Erythroblast (primary cell): ENCODE measurements around the gene SEH1L.

Experiments
- DNase-seq, 2 experiments: peaks; one replicate each; lab custom pipeline; 2025; lab: John Stamatoyannopoulos, UW
- GATA1 ChIP-seq: IDR thresholded peaks from 2 replicates; pipeline ENCODE4 v1.6.1; 2011; ENCODE audit warnings: low read depth, mild to moderate bottlenecking, control low read depth, low read length, moderate library complexity
- POLR2A ChIP-seq: IDR thresholded peaks from 2 replicates; pipeline ENCODE4 v1.6.1; 2011; ENCODE audit warnings: mild to moderate bottlenecking, low read length

Gene SEH1L

DNA sequence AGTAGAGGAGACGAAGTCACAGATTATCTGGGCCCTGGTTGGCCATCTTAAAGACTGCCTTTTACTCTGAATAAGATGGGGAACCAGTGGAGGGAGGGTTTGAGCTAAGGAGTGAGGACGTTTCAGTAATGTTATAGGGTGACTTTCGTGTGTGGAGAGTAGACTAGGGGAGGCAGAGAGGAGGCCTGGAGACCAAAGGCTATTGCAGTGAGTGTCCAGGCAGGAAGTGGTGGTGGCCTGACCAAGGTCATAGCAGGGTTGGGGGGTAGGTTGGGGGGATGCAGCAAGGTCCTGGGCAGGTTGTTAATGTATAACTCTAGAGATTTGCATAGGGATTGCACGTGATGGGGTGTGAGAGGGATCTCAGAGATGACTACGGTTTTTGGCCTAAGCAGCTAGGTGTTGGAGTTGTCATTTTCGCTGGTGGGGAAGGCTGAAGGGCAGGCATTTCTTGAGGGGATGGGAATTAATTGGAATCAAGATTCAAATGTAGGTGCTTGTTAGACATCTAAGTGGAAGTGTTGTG lies 48.2 kb downstream of the SEH1L start:
- TF ChIP-seq GATA1 = no peak
- no peak for TF ChIP-seq POLR2A
- peak in 1 of 2 experiments; percentile 45 for DNase-seq

DNA sequence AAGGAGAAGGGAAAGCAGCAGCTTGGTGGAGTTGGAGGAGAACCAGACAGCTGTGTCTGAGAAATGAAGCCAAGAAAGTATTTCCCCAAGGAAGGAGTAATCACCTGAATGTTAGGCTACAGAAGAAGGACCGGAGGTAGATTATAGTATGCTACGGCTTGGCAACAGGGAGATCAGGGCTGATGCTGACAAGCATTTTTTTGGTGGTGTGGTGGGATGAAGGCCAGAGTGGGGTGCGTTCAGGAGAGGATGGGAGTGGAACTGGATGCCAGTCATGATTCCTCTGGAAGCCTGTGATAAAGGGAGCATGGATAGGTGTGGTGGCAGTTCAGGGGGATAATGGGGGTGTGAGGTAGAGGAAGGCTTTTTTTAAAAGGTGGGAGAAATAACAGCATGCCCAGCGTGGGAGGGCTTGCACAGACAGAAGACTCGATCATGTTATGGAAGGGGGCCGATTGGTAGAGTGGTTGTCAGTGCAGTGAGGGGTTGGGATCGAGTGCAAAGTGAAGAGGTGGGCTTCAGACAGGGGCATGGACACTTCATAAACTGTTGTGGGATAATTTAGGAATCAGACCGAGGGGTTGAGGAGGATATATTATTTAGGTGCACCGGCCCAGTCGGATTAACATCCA lies 49.0 kb downstream of the SEH1L start:
- no peak for TF ChIP-seq POLR2A
- TF ChIP-seq GATA1 = no peak
- DNase-seq = peak; percentile 42 to 48

DNA sequence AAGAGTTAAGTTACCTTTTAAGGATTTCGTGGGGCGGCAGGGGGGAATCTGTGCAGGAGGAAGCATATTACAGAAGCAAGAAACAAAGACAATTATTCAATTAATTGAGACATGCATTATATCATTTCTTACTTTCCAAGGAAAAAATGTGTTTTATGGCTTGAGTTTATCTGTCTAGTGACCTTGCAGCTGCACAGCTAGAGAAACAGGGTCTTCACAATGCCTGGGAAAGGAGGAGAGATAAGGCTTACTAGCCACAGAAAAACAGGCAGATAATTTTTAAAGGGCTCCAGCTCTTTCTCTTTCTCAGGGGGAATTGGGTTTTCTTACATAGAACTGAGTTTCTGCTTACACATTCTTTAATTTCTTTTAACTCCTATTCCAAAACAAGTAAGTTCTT lies 49.5 kb downstream of the SEH1L start:
- peak; percentile 39 to 54 for DNase-seq

DNA sequence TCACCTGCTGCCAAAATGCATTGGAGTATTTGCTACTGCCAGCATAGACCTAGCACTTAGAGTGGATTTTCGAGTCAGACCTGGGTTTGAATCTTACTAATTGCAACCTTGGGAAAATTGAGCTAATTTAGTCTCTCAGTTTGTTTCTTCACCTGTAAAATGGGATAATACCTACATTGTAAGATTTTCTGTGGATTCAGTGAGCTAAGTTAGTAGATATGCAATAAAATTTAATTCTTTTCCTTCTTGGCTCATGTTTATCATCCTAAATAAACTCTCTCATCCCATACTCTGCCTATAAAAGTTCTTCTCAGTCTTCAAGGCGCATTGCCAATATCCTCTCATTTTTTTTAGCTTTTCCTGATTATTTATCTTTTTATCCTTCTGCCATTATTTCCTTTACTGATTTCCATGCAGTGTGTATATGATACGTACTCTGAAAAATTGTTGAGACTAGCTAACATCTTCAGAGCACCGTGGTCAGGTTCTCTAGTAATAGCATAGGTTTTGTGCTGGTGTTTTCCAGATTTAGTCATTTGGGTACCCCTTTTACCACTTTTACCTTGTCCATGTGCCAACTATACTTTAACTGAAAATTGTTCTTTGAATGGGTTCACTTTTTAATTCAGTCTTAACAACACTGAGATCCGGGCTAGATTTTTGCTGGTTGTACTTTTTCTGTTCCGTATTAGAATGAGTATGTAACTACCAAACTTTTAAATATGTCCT lies 50.7 kb downstream of the SEH1L start:
- DNase-seq = no peak
- TF ChIP-seq POLR2A (no peak), GATA1 (no peak)

DNA sequence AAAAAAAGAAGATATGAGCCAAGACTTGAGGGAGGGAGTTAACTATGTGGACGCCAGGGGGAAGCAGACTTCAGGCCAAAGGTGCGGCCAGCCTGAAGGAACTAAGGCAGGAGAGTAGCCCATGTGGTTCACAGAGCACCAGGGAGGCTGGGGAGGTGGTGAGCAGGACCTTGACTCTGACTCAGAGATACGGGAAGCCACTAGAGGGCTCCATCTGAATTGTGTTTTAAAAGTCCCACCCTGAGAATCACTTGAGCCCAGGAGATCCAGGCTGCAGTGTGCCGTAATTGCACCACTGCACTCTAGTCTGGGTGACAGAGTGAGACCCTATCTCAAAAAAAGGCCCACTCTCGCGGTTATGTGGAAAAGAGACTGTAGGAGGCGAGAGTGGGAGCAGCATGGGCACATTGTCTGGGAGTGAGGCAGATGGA lies 55.7 kb downstream of the SEH1L start:
- TF ChIP-seq POLR2A (no peak), GATA1 (no peak)
- DNase-seq = peak; percentile 84 to 86

DNA sequence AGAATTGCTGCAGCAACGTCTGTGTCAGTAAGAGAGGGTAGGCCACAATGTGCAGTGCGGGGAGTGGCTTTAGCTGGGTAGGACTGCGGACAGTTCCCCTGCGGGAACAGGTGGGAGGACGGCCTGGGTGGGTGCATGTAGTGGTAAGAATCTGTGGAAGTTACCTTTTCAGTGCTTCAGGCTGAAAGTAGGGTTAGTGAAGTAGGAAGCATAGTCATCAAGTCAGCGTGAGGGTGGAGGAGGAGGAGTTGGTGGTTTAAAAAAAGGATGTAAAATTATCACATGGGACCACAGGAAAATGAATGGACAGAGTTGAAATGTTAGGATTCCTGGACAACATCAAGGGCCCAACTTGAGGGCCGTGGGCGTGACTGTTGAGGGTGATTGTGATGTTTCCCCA lies 56.6 kb downstream of the SEH1L start:
- no peak for TF ChIP-seq GATA1
- no peak for TF ChIP-seq POLR2A
- DNase-seq = no peak

DNA sequence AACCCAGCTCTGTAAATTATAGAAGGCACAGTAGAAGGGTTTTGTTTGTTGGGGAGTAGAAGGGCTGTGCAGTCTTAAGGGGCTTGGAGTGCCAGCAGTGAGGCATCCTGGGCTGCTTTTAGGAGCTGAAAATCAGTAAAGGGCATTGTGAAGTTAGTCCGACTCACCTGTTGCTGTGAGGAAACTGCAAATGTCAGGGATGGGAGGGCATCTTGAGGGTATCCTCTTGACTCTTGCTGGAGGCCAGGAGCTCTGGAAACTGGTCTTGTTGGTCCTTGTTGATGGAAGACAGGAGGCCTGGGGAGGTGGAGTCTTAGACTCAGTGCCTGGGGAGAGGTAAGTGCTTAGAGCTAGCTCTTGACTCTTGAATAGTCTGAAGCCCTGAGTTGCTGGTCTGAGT lies 57.5 kb downstream of the SEH1L start:
- DNase-seq = no peak
- TF ChIP-seq POLR2A (no peak), GATA1 (no peak)

DNA sequence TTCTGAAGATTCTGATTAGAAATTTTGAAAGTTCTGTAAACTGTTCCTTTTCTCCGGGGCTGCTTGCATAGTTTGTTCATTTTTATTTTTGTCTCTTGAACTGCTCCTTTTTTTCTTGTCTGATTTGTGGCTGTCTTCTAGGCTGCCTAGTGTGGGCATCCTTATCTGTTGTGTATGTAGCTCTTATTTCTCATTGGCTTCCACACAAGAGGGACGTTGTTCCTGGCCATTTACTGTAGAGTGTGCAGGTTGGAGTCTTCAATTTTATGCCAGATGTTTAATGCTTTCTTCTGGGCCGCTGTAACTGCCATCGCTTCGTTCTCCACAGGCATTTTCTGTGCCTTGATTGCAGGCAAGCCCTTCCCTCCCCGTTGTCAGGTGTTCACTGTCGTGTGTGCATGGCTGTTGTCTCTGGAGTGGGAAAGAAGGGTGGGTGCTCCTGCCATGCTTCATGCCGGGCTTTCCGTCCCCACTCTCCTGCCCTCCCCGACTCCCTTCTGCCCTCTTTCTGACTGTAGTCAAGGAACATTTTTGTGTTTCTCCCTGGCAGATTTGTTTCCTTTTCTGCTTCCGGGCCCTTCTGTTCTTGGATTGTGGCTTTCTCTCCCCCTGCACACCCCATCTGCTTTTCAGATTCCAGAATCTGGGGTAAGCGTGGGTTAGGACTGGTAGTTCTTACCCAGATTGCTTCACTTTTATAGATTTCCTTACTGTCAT lies 58.9 kb downstream of the SEH1L start:
- no peak for DNase-seq
- no peak for TF ChIP-seq POLR2A
- TF ChIP-seq GATA1 = no peak

DNA sequence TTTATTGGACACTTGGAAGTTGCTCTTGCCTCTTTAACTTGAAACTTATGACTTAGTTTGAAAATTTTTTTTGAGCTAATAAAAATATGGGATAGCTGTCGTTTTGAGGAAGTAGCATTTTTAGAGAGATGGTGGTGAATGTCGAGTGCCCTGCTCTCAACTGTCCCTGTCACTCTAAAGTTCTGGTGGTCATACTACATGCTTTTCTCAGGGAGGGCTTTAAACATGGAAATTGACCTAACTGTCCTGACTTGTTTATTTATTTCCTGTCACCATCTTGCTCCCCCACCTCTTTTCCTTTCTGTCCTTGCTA lies 59.4 kb downstream of the SEH1L start:
- no peak for DNase-seq

DNA sequence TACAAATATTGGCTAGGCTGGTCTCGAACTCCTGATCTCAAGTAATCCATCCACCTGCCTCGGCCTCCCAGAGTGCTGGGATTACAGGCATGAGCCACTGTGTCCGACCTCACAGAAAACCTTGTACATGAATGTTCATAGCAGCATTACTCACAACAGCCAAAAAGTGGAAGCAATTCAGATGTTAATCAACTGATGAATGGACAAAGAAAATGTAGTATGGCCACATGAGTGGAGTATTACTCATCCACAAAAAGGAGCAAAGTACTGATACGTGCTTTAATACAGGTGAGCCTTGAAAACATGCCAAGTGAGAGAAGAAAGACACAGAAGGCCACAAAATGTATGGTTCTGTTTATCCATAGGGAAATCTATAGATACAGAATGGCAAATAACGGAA lies 63.9 kb downstream of the SEH1L start:
- no peak for DNase-seq
- TF ChIP-seq GATA1 = no peak
- TF ChIP-seq POLR2A = no peak

More for the DNA sequence above, 59.4 kb downstream of the SEH1L start:
- TF ChIP-seq GATA1 (no peak), POLR2A (no peak)

DNA sequence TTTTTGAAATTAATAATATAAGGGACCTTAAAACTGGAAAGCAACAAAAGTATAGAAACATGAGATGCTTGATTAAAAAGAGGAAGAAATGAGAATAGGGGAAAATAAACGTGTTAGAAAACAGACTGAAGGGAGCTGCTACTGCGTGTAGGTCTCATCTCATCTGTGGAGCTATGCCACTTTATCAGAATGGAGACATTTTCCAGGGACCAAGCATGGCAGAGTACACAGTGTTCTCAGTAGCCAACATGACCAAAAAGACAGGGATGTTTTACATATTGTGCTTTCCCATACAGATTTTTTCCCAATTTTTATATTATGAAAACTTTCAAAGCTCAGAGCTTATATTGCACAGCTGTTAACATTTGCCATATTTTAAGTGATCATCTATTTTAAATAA lies 66.4 kb downstream of the SEH1L start:
- DNase-seq = no peak
- TF ChIP-seq GATA1 = no peak
- no peak for TF ChIP-seq POLR2A

DNA sequence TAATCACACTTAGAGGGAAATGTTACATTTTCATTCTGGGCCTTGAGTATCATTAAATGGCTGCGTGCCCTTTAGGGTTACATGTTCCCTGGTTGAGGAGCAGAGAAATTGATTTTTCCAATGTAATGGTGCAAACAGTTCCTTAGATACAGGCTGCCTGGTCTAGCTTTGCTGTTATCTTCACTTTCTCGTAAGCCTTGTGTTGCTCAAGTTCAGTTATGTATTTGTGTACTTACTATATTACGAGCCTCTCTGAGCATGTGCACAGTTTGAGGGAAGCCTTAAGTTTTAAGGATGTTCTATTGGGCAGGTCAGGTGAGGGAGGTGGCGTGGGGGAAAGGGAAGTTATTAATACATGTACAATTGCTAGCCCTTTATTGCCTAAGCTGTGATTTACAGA lies 67.0 kb downstream of the SEH1L start:
- no peak for TF ChIP-seq POLR2A
- no peak for TF ChIP-seq GATA1
- no peak for DNase-seq

DNA sequence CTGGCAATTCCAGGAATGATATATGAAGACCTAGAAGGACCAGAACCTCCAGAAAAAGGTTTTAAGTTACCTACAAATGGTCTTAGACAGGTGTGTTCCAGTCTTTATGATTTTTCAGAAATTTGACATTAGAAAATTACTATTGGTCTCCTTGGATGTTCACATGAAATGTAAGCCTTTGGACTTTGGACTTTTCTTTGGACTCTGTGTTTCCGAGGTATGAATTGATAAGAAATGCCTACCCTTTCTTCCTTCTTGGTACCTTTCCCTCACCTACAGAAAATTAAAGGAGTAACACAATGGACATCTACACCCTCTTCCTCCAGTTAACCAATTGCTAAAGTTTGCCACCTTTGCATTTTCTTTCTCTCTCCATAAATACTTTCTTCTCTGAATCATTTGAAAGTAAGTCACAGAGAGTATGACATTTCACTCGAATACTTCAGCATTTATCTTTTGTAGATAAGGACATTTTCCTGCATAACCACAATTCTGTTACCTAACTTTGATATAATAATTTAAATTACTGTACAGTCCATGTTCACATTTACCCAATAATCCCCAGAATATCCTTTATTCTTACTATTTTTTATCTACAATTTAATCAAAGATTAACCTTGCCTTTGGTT lies 69.5 kb downstream of the SEH1L start:
- no peak for DNase-seq
- TF ChIP-seq GATA1 (no peak), POLR2A (no peak)

DNA sequence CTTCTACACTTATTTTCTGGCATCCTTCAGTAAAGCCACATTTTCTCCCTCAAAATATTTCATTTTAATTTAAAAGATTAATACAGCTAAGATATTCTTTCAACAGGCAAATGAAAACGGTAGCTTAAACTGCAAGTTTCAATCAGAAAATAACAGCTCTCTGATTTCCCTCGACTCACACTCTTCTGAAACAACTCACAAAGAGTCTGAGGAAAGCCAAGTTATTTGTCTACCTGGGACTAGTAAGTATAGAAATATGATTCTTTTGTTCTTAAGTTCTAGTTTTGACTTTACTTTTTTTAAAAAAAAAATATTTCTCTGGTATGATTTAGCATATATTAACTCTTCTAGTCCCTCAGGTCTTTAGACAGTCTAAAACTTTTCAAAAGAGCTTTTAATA lies 70.6 kb downstream of the SEH1L start:
- no peak for TF ChIP-seq GATA1
- TF ChIP-seq POLR2A = no peak

More for the DNA sequence above, 70.6 kb downstream of the SEH1L start:
- no peak for DNase-seq
